ENCODE data around the gene CIRBP. TPM values are rescaled to one million over a fixed set of nuclear protein-coding genes. Genes with fewer than 3 reads are reported as not detected.

CIRBP gene
- total and polyA plus RNA-seq, 9 of the 15 experiments (the other 6 are each of a cell fraction or from before 2014, with no cell fraction given) = 20.5 to 327 (median 176) TPM

GRCh38 chr19:1266916-1267476 is 2.1 kb upstream of the CIRBP start (continued):
- 0 out of 2 replicates have a peak, but pooled peaks have one; percentile 40 for TF ChIP-seq ZFP91 (CRISPR knock-in tag; IDR thresholded peaks at IDR 0.05)
- peak; percentile 26 for TF ChIP-seq L3MBTL2 (IDR thresholded peaks at IDR 0.05)
- no peak for TF ChIP-seq ZNF830 (CRISPR knock-in tag; IDR thresholded peaks at IDR 0.05)
- TF ChIP-seq ZNF445 (CRISPR knock-in tag; IDR thresholded peaks at IDR 0.05; ENCODE audit: low read depth) = no peak
- TF ChIP-seq FOXP4 (CRISPR knock-in tag; IDR thresholded peaks at IDR 0.05; ENCODE audit: borderline replicate concordance) = peak; percentile 37; the same call in 1 of the 2 replicates
- TF ChIP-seq ZNF639 (CRISPR knock-in tag; conservative IDR thresholded peaks at IDR 0.05 in 1 of 2, IDR thresholded peaks at IDR 0.05 in 1 of 2) = 0 out of 4 replicates have a peak, but pooled peaks of 1 of the 2 experiments have one; percentile 54
- TF ChIP-seq GATAD2B (IDR thresholded peaks at IDR 0.05; ENCODE audit: borderline replicate concordance) = peak; percentile 100
- TF ChIP-seq TFAP4 (CRISPR knock-in tag; IDR thresholded peaks at IDR 0.05; ENCODE audit: borderline replicate concordance) = peak; percentile 16; the same call in 1 of the 2 replicates
- no peak for TF ChIP-seq HDGF (IDR thresholded peaks at IDR 0.05)
- no peak for TF ChIP-seq POLR2A (conservative IDR thresholded peaks at IDR 0.05)
- TF ChIP-seq SPI1 (IDR thresholded peaks at IDR 0.05; ENCODE audit: borderline replicate concordance, low read depth, low read length) = no peak
- TF ChIP-seq HMGN3 (IDR thresholded peaks at IDR 0.05; ENCODE audit: borderline replicate concordance, extremely low read depth, insufficient read length, low read depth, low read length) = peak; percentile 48
- TF ChIP-seq ATF1 (CRISPR knock-in tag; IDR thresholded peaks at IDR 0.05) = no peak
- TF ChIP-seq ATF1 (tag; IDR thresholded peaks at IDR 0.05) = no peak
- no peak for TF ChIP-seq ZBTB43 (CRISPR knock-in tag; IDR thresholded peaks at IDR 0.05)
- TF ChIP-seq STAG1 (CRISPR knock-in tag; IDR thresholded peaks at IDR 0.05; ENCODE audit: borderline replicate concordance) = peak; percentile 87
- no peak for TF ChIP-seq ARID1B (IDR thresholded peaks at IDR 0.05)
- no peak for TF ChIP-seq ATF4 (CRISPR knock-in tag; IDR thresholded peaks at IDR 0.05)
- no peak for TF ChIP-seq HOXB6 (CRISPR knock-in tag; IDR thresholded peaks at IDR 0.05; ENCODE audit: borderline replicate concordance)
- TF ChIP-seq EHMT2 (IDR thresholded peaks at IDR 0.05) = no peak
- no peak for TF ChIP-seq KLF10 (CRISPR knock-in tag; IDR thresholded peaks at IDR 0.05)

Measured in K562 (cell line).